ENCODE results near the gene DDIT4.
"Not testable (repeated sequence)": the region's sequence is repeated elsewhere in the genome, so short reads cannot be mapped to it uniquely, and the experiment has no call there.

Gene DDIT4

GRCh38 chr10:72273410-72274212 lies at the start of gene DDIT4:
Gene DDIT4, plus strand, starts transcription at chr10:72273924. Its CDS starts 293 bp downstream, at chr10:72274217.
- DNase-seq, result peak; percentile 99
- H3K9me3 ChIP-seq (ENCODE audit: severe bottlenecking), result no peaks in the 10 kb centered on the region
- peak within 1 kb of the TSS; percentile 73 for H3K4me3 ChIP-seq (ENCODE audit: low read depth, low read length)
- no peaks in the 10 kb centered on the region for H3K27me3 ChIP-seq (ENCODE audit: insufficient read depth, low read depth, severe bottlenecking)
- no peak for TF ChIP-seq CTCF (IDR thresholded peaks at IDR 0.05; ENCODE audit: low read depth, low read length)
- peak within 1 kb of the TSS; percentile 97 for H3K27ac ChIP-seq
- H3K36me3 ChIP-seq, result peaks cover 16% of the 10 kb centered on the region

GRCh38 chr10:72224191-72224590 lies 49.5 kb upstream of the DDIT4 start:
- peaks cover 15% of the 10 kb centered on the region for H3K36me3 ChIP-seq
- H3K4me3 ChIP-seq (ENCODE audit: low read depth, low read length); H3K27me3 ChIP-seq (ENCODE audit: insufficient read depth, low read depth, severe bottlenecking); H3K9me3 ChIP-seq (ENCODE audit: severe bottlenecking); H3K27ac ChIP-seq; DNase-seq: not testable (repeated sequence)

GRCh38 chr10:72226418-72227027 lies 47.2 kb upstream of the DDIT4 start:
- no peak overlapping the region for H3K27ac ChIP-seq

GRCh38 chr10:72227826-72228225 lies 45.9 kb upstream of the DDIT4 start:
- Histone ChIP-seq H3K27ac (no peak overlapping the region), H3K27me3 (ENCODE audit: insufficient read depth, low read depth, severe bottlenecking) (no peaks in the 10 kb centered on the region), H3K36me3 (peaks cover 22% of the 10 kb centered on the region), H3K9me3 (ENCODE audit: severe bottlenecking) (no peaks in the 10 kb centered on the region), H3K4me3 (ENCODE audit: low read depth, low read length) (no peak overlapping the region)
- no peak for TF ChIP-seq CTCF (IDR thresholded peaks at IDR 0.05; ENCODE audit: low read depth, low read length)
- no peak for DNase-seq

More at GRCh38 chr10:72226418-72227027, 47.2 kb upstream of the DDIT4 start:
- no peak for TF ChIP-seq CTCF (IDR thresholded peaks at IDR 0.05; ENCODE audit: low read depth, low read length)
- no peak overlapping the region for H3K4me3 ChIP-seq (ENCODE audit: low read depth, low read length)
- H3K27me3 ChIP-seq (ENCODE audit: insufficient read depth, low read depth, severe bottlenecking), result no peaks in the 10 kb centered on the region
- no peak for DNase-seq
- peaks cover 19% of the 10 kb centered on the region for H3K36me3 ChIP-seq
- no peaks in the 10 kb centered on the region for H3K9me3 ChIP-seq (ENCODE audit: severe bottlenecking)

GRCh38 chr10:72228318-72228751 lies 45.4 kb upstream of the DDIT4 start:
- Histone ChIP-seq H3K27me3 (ENCODE audit: insufficient read depth, low read depth, severe bottlenecking) (no peaks in the 10 kb centered on the region), H3K4me3 (ENCODE audit: low read depth, low read length) (no peak overlapping the region), H3K36me3 (peaks cover 26% of the 10 kb centered on the region), H3K27ac (no peak overlapping the region), H3K9me3 (ENCODE audit: severe bottlenecking) (no peaks in the 10 kb centered on the region)
- no peak for TF ChIP-seq CTCF (IDR thresholded peaks at IDR 0.05; ENCODE audit: low read depth, low read length)
- DNase-seq, result no peak

All from WERI-Rb-1 (cell line).